T1000 (cell line): ENCODE data around the gene CORO6.
A peak's percentile ranks its signal among the peaks of the same experiment; 100 is the strongest.
"Not testable (repeated sequence)": the region's sequence is repeated elsewhere in the genome, so short reads cannot be mapped to it uniquely, and the experiment has no call there.

Experiments
- DNase-seq: peaks from one replicate; lab custom pipeline; 2025; ENCODE audit warnings: mixed read lengths; lab: John Stamatoyannopoulos, UW

Gene CORO6

GRCh38 chr17:29622337-29623282 is at the start of gene CORO6:
CORO6 (minus strand) TSS chr17:29622912; CDS start chr17:29621421, 1,491 bp downstream.
- DNase-seq, result no peak

- DNase-seq, result no peak
These were observed 48.9 kb upstream of the CORO6 start for GRCh38 chr17:29671661-29672060.

- DNase-seq, result no peak
These were observed 46.6 kb upstream of the CORO6 start for GRCh38 chr17:29669266-29669665.

- no peak for DNase-seq
These were observed 45.3 kb upstream of the CORO6 start for GRCh38 chr17:29667969-29668368.

- DNase-seq, result no peak
These were observed 42.7 kb upstream of the CORO6 start for GRCh38 chr17:29665481-29665810.

GRCh38 chr17:29664743-29665480 is 42.2 kb upstream of the CORO6 start:
- DNase-seq, result no peak

GRCh38 chr17:29663155-29663554 is 40.4 kb upstream of the CORO6 start:
- DNase-seq, result no peak

GRCh38 chr17:29661213-29661612 is 38.5 kb upstream of the CORO6 start:
- DNase-seq, result no peak

- DNase-seq, result no peak
These were observed 36.4 kb upstream of the CORO6 start for GRCh38 chr17:29659155-29659554.

- DNase-seq, result no peak
These were observed 32.6 kb upstream of the CORO6 start for GRCh38 chr17:29655323-29655722.

GRCh38 chr17:29653995-29654714 is 31.4 kb upstream of the CORO6 start:
- DNase-seq, result no peak

- no peak for DNase-seq
These were observed 30.3 kb upstream of the CORO6 start for GRCh38 chr17:29652976-29653375.

- DNase-seq, result not testable (repeated sequence)
These were observed 29.2 kb upstream of the CORO6 start for GRCh38 chr17:29651913-29652312.

GRCh38 chr17:29650396-29650795 is 27.7 kb upstream of the CORO6 start:
- DNase-seq, result no peak

GRCh38 chr17:29649359-29649758 is 26.6 kb upstream of the CORO6 start:
- DNase-seq, result no peak

- DNase-seq, result no peak
These were observed 25.3 kb upstream of the CORO6 start for GRCh38 chr17:29648005-29648404.

- DNase-seq, result no peak
These were observed 22.9 kb upstream of the CORO6 start for GRCh38 chr17:29645515-29646051.

GRCh38 chr17:29643817-29644160 is 21.1 kb upstream of the CORO6 start:
- no peak for DNase-seq

- DNase-seq, result no peak
These were observed 19.5 kb upstream of the CORO6 start for GRCh38 chr17:29642171-29642611.

- DNase-seq, result no peak
These were observed 18.4 kb upstream of the CORO6 start for GRCh38 chr17:29640981-29641642.

- DNase-seq, result peak; percentile 13
These were observed 17.7 kb upstream of the CORO6 start for GRCh38 chr17:29640413-29640812.

- no peak for DNase-seq
These were observed 11.2 kb upstream of the CORO6 start for GRCh38 chr17:29633886-29634285.
